Fibroblast of skin of left quadriceps (primary cell): Measurements from ENCODE around the gene UTP18.
"Not testable (repeated sequence)": the region's sequence is repeated elsewhere in the genome, so short reads cannot be mapped to it uniquely, and the experiment has no call there.

ENCODE experiments used
- DNase-seq, 2 experiments: peaks; one replicate each; pipeline ENCODE4 v3.0.0-alpha.2; 2013; ENCODE audit warnings: low read depth in 2 of 2

UTP18 gene

GRCh38 chr17:51258756-51259563 lies 1.4 kb upstream of the UTP18 start:
- DNase-seq = no peak

GRCh38 chr17:51259564-51260236 lies 646 bp upstream of the UTP18 start, which contains the start of gene MBTD1:
TSS of gene MBTD1 (minus strand) at chr17:51260049. CDS start at chr17:51225161, 34,888 bp downstream.
- DNase-seq = peak; percentile 96

GRCh38 chr17:51261024-51261963 lies 948 bp downstream of the UTP18 start:
- no peak for DNase-seq

GRCh38 chr17:51263006-51263405 lies 2.7 kb downstream of the UTP18 start:
- no peak for DNase-seq

GRCh38 chr17:51264466-51264865 lies 4.1 kb downstream of the UTP18 start:
- DNase-seq = not testable (repeated sequence)

- DNase-seq = no peak
Observed at GRCh38 chr17:51269991-51270390, 9.6 kb downstream of the UTP18 start.

- no peak for DNase-seq
Observed at GRCh38 chr17:51270636-51271035, 10.3 kb downstream of the UTP18 start.

GRCh38 chr17:51272812-51273211 lies 12.5 kb downstream of the UTP18 start:
- DNase-seq = no peak

- DNase-seq = peak; percentile 61 to 66
Observed at GRCh38 chr17:51275381-51275780, 15.0 kb downstream of the UTP18 start.

GRCh38 chr17:51279183-51279582 lies 18.8 kb downstream of the UTP18 start:
- DNase-seq = no peak

- no peak for DNase-seq
Observed at GRCh38 chr17:51287412-51287811, 27.1 kb downstream of the UTP18 start.

GRCh38 chr17:51289696-51290111 lies 29.4 kb downstream of the UTP18 start:
- DNase-seq = peak; percentile 17 to 27

GRCh38 chr17:51294338-51294737 lies 34.0 kb downstream of the UTP18 start:
- DNase-seq = not testable (repeated sequence)

- peak; percentile 13 to 18 for DNase-seq
Observed at GRCh38 chr17:51298508-51299371, 38.4 kb downstream of the UTP18 start.

- no peak for DNase-seq
Observed at GRCh38 chr17:51299859-51300258, 39.5 kb downstream of the UTP18 start.

GRCh38 chr17:51305182-51305581 lies 44.8 kb downstream of the UTP18 start:
- DNase-seq = no peak

GRCh38 chr17:51312003-51312402 lies 51.7 kb downstream of the UTP18 start:
- not testable (repeated sequence) for DNase-seq

GRCh38 chr17:51319186-51319585 lies 58.8 kb downstream of the UTP18 start:
- no peak for DNase-seq

GRCh38 chr17:51322390-51323029 lies 62.2 kb downstream of the UTP18 start:
- no peak for DNase-seq

GRCh38 chr17:51325471-51325870 lies 65.1 kb downstream of the UTP18 start:
- DNase-seq = no peak
